Ishikawa (cell line): ENCODE results near the gene GJD2.

Experiments used
- CEBPB ChIP-seq: IDR thresholded peaks from 2 replicates; pipeline ENCODE4 v1.6.1; 2012
- CREB1 ChIP-seq: IDR thresholded peaks from 2 replicates; pipeline ENCODE4 v1.6.1; 2012; ENCODE audit warnings: low read depth
- EGR1 ChIP-seq: IDR thresholded peaks from 2 replicates; pipeline ENCODE4 v1.6.1; 2012
- EP300 ChIP-seq: IDR thresholded peaks from 2 replicates; pipeline ENCODE4 v1.6.1; 2012; ENCODE audit warnings: borderline replicate concordance
- FOXM1 ChIP-seq: IDR thresholded peaks from 2 replicates; pipeline ENCODE4 v1.6.1; 2012; ENCODE audit warnings: low read depth, borderline replicate concordance
- NFIC ChIP-seq: IDR thresholded peaks from 2 replicates; pipeline ENCODE4 v1.6.1; 2012
- RAD21 ChIP-seq: IDR thresholded peaks from 2 replicates; pipeline ENCODE4 v1.6.1; 2012; ENCODE audit warnings: low read depth
- TAF1 ChIP-seq: IDR thresholded peaks from 2 replicates; pipeline ENCODE4 v1.6.1; 2012; ENCODE audit warnings: low read depth, mild to moderate bottlenecking
- TCF12 ChIP-seq: IDR thresholded peaks from 2 replicates; pipeline ENCODE4 v1.6.1; 2012; ENCODE audit warnings: low read depth
- TEAD4 ChIP-seq: IDR thresholded peaks from 2 replicates; pipeline ENCODE4 v1.6.1; 2012
- USF1 ChIP-seq: IDR thresholded peaks from 2 replicates; pipeline ENCODE4 v1.6.1; 2012
- YY1 ChIP-seq: IDR thresholded peaks from 2 replicates; pipeline ENCODE4 v1.6.1; 2012; ENCODE audit warnings: low read depth
- ZBTB7A ChIP-seq: IDR thresholded peaks from 2 replicates; pipeline ENCODE4 v1.6.1; 2012; ENCODE audit warnings: low read depth
- TF ChIP-seq, protein P1 (sequence below): IDR thresholded peaks from 2 replicates; pipeline ENCODE4 v1.6.1; 2012
- TF ChIP-seq, protein P2 (sequence below): IDR thresholded peaks from 2 replicates; pipeline ENCODE4 v1.6.1; 2012; ENCODE audit warnings: low read depth, mild to moderate bottlenecking

Gene GJD2

GRCh38 chr15:34718681-34719665 lies 35.8 kb downstream of the GJD2 start:
- no peak for TF ChIP-seq CREB1
- no peak for TF ChIP-seq TCF12
- no peak for TF ChIP-seq CEBPB
- TF ChIP-seq TAF1: no peak
- TF ChIP-seq FOXM1: no peak
- TF ChIP-seq USF1: no peak
- TF ChIP-seq EGR1: no peak
- no peak for TF ChIP-seq NFIC
- no peak for TF ChIP-seq YY1
- TF ChIP-seq TEAD4: no peak
- TF ChIP-seq, protein P1, sequence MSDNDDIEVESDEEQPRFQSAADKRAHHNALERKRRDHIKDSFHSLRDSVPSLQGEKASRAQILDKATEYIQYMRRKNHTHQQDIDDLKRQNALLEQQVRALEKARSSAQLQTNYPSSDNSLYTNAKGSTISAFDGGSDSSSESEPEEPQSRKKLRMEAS: no peak
- TF ChIP-seq, protein P2, sequence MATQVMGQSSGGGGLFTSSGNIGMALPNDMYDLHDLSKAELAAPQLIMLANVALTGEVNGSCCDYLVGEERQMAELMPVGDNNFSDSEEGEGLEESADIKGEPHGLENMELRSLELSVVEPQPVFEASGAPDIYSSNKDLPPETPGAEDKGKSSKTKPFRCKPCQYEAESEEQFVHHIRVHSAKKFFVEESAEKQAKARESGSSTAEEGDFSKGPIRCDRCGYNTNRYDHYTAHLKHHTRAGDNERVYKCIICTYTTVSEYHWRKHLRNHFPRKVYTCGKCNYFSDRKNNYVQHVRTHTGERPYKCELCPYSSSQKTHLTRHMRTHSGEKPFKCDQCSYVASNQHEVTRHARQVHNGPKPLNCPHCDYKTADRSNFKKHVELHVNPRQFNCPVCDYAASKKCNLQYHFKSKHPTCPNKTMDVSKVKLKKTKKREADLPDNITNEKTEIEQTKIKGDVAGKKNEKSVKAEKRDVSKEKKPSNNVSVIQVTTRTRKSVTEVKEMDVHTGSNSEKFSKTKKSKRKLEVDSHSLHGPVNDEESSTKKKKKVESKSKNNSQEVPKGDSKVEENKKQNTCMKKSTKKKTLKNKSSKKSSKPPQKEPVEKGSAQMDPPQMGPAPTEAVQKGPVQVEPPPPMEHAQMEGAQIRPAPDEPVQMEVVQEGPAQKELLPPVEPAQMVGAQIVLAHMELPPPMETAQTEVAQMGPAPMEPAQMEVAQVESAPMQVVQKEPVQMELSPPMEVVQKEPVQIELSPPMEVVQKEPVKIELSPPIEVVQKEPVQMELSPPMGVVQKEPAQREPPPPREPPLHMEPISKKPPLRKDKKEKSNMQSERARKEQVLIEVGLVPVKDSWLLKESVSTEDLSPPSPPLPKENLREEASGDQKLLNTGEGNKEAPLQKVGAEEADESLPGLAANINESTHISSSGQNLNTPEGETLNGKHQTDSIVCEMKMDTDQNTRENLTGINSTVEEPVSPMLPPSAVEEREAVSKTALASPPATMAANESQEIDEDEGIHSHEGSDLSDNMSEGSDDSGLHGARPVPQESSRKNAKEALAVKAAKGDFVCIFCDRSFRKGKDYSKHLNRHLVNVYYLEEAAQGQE: no peak
- no peak for TF ChIP-seq ZBTB7A
- TF ChIP-seq RAD21: no peak

GRCh38 chr15:34717729-34718128 lies 37.1 kb downstream of the GJD2 start:
- TF ChIP-seq CEBPB: no peak
- no peak for TF ChIP-seq EP300
- no peak for TF ChIP-seq TCF12
- TF ChIP-seq TEAD4: no peak
- TF ChIP-seq, protein P1: no peak
- no peak for TF ChIP-seq CREB1
- no peak for TF ChIP-seq FOXM1
- no peak for TF ChIP-seq ZBTB7A
- TF ChIP-seq NFIC: no peak
- no peak for TF ChIP-seq YY1
- no peak for TF ChIP-seq EGR1
- TF ChIP-seq, protein P2: no peak
- no peak for TF ChIP-seq USF1
- TF ChIP-seq RAD21: no peak
- TF ChIP-seq TAF1: no peak

GRCh38 chr15:34716111-34716510 lies 38.7 kb downstream of the GJD2 start:
- TF ChIP-seq RAD21 (no peak), USF1 (no peak), YY1 (no peak), TCF12 (no peak), TEAD4 (no peak), ZBTB7A (no peak)
- TF ChIP-seq, protein P1: no peak
- TF ChIP-seq, protein P2: no peak
